CD8-positive, alpha-beta memory T cell (primary cell): ENCODE results near the gene FBXO22. TPM values are rescaled to one million over a fixed set of nuclear protein-coding genes. Genes with fewer than 3 reads are reported as not detected.

Source experiments
- CTCF ChIA-PET: fragments of 350-600 bp; sonication (Branson Sonifier 250); formaldehyde crosslinking; loops from one replicate; lab custom pipeline; 2021; ENCODE audit warnings: antibody characterized with exemption; lab: Charles Lee
- POLR2A ChIA-PET: fragments of 350-600 bp; sonication (Branson Sonifier 250); formaldehyde crosslinking; loops from one replicate; lab custom pipeline; 2021; ENCODE audit warnings: antibody characterized with exemption; lab: Charles Lee
- DNase-seq, 5 donors: peaks; one replicate each; pipeline versions ENCODE4 v3.0.0 to v3.0.0-alpha.2; 2020 to 2022; ENCODE audit warnings: mixed read lengths in 1 of 5
- H3K27ac ChIP-seq: one replicate; pipeline ENCODE4 v1.7.0; 2013; ENCODE audit warnings: low read depth, mild to moderate bottlenecking, low read length, moderate library complexity
- H3K27me3 ChIP-seq: 2 replicates; pipeline ENCODE4 v1.7.0; 2013; ENCODE audit warnings: low read length, mild to moderate bottlenecking; ENCODE audit not compliant: insufficient read depth, poor library complexity, severe bottlenecking
- H3K36me3 ChIP-seq: 2 replicates; pipeline ENCODE4 v1.7.0; 2013; ENCODE audit warnings: mild to moderate bottlenecking, low read length, moderate library complexity; ENCODE audit not compliant: insufficient read depth
- H3K4me1 ChIP-seq: 2 replicates; pipeline ENCODE4 v1.7.0; 2013; ENCODE audit warnings: mild to moderate bottlenecking, low read length, moderate library complexity; ENCODE audit not compliant: insufficient read depth
- H3K4me3 ChIP-seq: 2 replicates; pipeline ENCODE4 v1.7.0; 2013; ENCODE audit warnings: mild to moderate bottlenecking, low read length
- H3K9me3 ChIP-seq: 2 replicates; pipeline ENCODE4 v1.7.0; 2013; ENCODE audit warnings: mild to moderate bottlenecking, low read length
- H3K27ac Mint-ChIP-seq, 8 donors: one replicate each; pipeline ENCODE4 v1.8.0; 2020 to 2021; ENCODE audit warnings: mixed read lengths in 8 of 8, mild to moderate bottlenecking in 6 of 8, inconsistent platforms in 3 of 8, moderate library complexity in 3 of 8
- H3K27me3 Mint-ChIP-seq, 2 donors: one replicate each; pipeline ENCODE4 v1.8.0; 2020 to 2021; ENCODE audit warnings: mixed read lengths in 2 of 2, mild to moderate bottlenecking in 1 of 2, moderate library complexity in 1 of 2
- H3K36me3 Mint-ChIP-seq, 3 donors: one replicate each; pipeline ENCODE4 v1.8.0; 2020 to 2021; ENCODE audit warnings: mixed read lengths in 3 of 3, inconsistent platforms in 1 of 3, mild to moderate bottlenecking in 1 of 3
- H3K4me1 Mint-ChIP-seq, 3 donors: one replicate each; pipeline ENCODE4 v1.8.0; 2020 to 2021; ENCODE audit warnings: mixed read lengths in 3 of 3, inconsistent platforms in 1 of 3, mild to moderate bottlenecking in 1 of 3
- H3K4me3 Mint-ChIP-seq, 7 donors: one replicate each; pipeline ENCODE4 v1.8.0; 2020 to 2021; ENCODE audit warnings: mixed read lengths in 7 of 7, mild to moderate bottlenecking in 6 of 7, moderate library complexity in 4 of 7, inconsistent platforms in 2 of 7
- H3K9me3 Mint-ChIP-seq, 5 donors: one replicate each; pipeline ENCODE4 v1.8.0; 2020 to 2022; ENCODE audit warnings: mixed read lengths in 5 of 5, mild to moderate bottlenecking in 3 of 5, moderate library complexity in 2 of 5, inconsistent platforms in 1 of 5
- polyA plus RNA-seq: library from polyadenylated mRNA; unstranded; fragments of 300-500 nt; fragmentation: Illumina TruSeq; gene quantifications from one replicate; pipeline ENCODE4 v1.2.3, GENCODE V29; 2021
- total RNA-seq, 2 experiments: library from RNA; stranded (reverse); gene quantifications; one replicate each; pipeline ENCODE4 v1.2.3, GENCODE V29; 2021

The FBXO22 gene
- total and polyA plus RNA-seq, 3 experiments from 2014 or later, result 14.2 to 60.4 (median 57.8) TPM

GRCh38 chr15:75921732-75922703, 18.3 kb downstream of the FBXO22 start:
- Histone ChIP-seq H3K4me3 (no peak overlapping the region), H3K27me3 (no peaks in the 10 kb centered on the region), H3K27ac (no peak overlapping the region), H3K9me3 (no peaks in the 10 kb centered on the region), H3K36me3 (no peaks in the 10 kb centered on the region), H3K4me1 (peaks cover 17% of the 10 kb centered on the region)
- Mint-ChIP-seq H3K27ac (peak overlapping the region in 3 of 8 donors; percentile 8 to 86 (median 20)), H3K36me3 (peaks cover 4 to 68% (median 26%) of the 10 kb centered on the region in 3 donors), H3K4me3 (no peak overlapping the region), H3K27me3 (no peaks in the 10 kb centered on the region), H3K9me3 (no peaks in the 10 kb centered on the region), H3K4me1 (peaks cover 37 to 41% (median 40%) of the 10 kb centered on the region in 3 donors)
- POLR2A ChIA-PET, result no interaction called here
- CTCF ChIA-PET, result interaction anchor here (0.5 to 1.6 kb wide), 3 partner anchors 11 to 120 kb away, joined by 3 read pairs; no protein-coding TSS in a partner anchor
- peak in 1 of 5 donors; percentile 10 for DNase-seq

GRCh38 chr15:75923756-75924155, 20.1 kb downstream of the FBXO22 start:
- Mint-ChIP-seq H3K4me3 (peak overlapping the region in 4 of 7 donors; percentile 2 to 44 (median 34)), H3K4me1 (peaks cover 46 to 51% (median 48%) of the 10 kb centered on the region in 3 donors), H3K9me3 (no peaks in the 10 kb centered on the region), H3K36me3 (peaks cover 4 to 65% (median 27%) of the 10 kb centered on the region in 3 donors), H3K27ac (peak overlapping the region in 4 of 8 donors; percentile 1 to 28 (median 14)), H3K27me3 (no peaks in the 10 kb centered on the region)
- POLR2A ChIA-PET, result no interaction called here
- DNase-seq, result peak in 1 of 5 donors; percentile 11
- no peaks in the 10 kb centered on the region for H3K27me3 ChIP-seq
- H3K4me3 ChIP-seq, result no peak overlapping the region
- CTCF ChIA-PET, result no interaction called here
- H3K9me3 ChIP-seq, result no peaks in the 10 kb centered on the region
- H3K27ac ChIP-seq, result no peak overlapping the region
- no peaks in the 10 kb centered on the region for H3K36me3 ChIP-seq
- H3K4me1 ChIP-seq, result peaks cover 17% of the 10 kb centered on the region

GRCh38 chr15:75924576-75924975, 20.9 kb downstream of the FBXO22 start:
- H3K27me3 Mint-ChIP-seq, result no peaks in the 10 kb centered on the region
- H3K4me3 ChIP-seq, result no peak overlapping the region
- H3K36me3 Mint-ChIP-seq, result peaks cover 4 to 61% (median 25%) of the 10 kb centered on the region in 3 donors
- no peak for DNase-seq
- ChIA-PET CTCF (interaction anchor here (0.7 kb wide), 1 partner anchor 31 kb away, joined by 3 read pairs; no protein-coding TSS in a partner anchor), POLR2A (no interaction called here)
- H3K27ac ChIP-seq, result no peak overlapping the region
- H3K4me1 ChIP-seq, result peaks cover 17% of the 10 kb centered on the region
- H3K27me3 ChIP-seq, result no peaks in the 10 kb centered on the region
- H3K4me3 Mint-ChIP-seq, result no peak overlapping the region
- H3K9me3 ChIP-seq, result no peaks in the 10 kb centered on the region
- no peak overlapping the region for H3K27ac Mint-ChIP-seq
- no peaks in the 10 kb centered on the region for H3K9me3 Mint-ChIP-seq
- no peaks in the 10 kb centered on the region for H3K36me3 ChIP-seq
- H3K4me1 Mint-ChIP-seq, result peaks cover 49 to 59% (median 49%) of the 10 kb centered on the region in 3 donors

DNA sequence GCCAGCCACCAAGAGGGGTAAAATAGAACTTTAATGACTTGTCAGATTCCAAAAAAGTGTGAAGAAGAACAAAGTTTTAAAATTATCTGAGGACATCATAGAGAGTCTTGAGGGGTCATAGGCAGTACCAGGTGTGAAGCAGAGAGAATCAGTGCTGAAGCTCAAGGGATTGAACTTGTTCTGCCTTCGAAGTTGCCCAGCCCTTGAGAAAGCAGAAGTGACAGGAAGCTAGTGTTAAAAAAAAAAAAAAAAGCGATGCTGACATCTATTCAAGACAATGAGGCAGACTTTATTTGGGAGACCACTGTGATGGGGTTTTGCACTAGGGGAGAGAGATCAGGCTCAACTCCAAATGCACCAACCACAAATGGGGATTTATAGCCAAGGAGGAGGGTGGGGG, 21.8 kb downstream of the FBXO22 start:
- Mint-ChIP-seq H3K4me1 (peaks cover 56 to 67% (median 58%) of the 10 kb centered on the region in 3 donors), H3K27me3 (no peaks in the 10 kb centered on the region), H3K36me3 (peaks cover 4 to 62% (median 19%) of the 10 kb centered on the region in 3 donors), H3K27ac (peak overlapping the region in 1 of 8 donors; percentile 67), H3K4me3 (no peak overlapping the region), H3K9me3 (no peaks in the 10 kb centered on the region)
- Histone ChIP-seq H3K9me3 (no peaks in the 10 kb centered on the region), H3K4me1 (peaks cover 17% of the 10 kb centered on the region), H3K27ac (no peak overlapping the region), H3K27me3 (no peaks in the 10 kb centered on the region), H3K4me3 (no peak overlapping the region), H3K36me3 (no peaks in the 10 kb centered on the region)
- no peak for DNase-seq
- CTCF ChIA-PET, result no interaction called here
- POLR2A ChIA-PET, result no interaction called here

GRCh38 chr15:75926931-75927330, 23.3 kb downstream of the FBXO22 start:
- Mint-ChIP-seq H3K36me3 (peaks cover 10 to 70% (median 29%) of the 10 kb centered on the region in 3 donors), H3K4me3 (no peak overlapping the region), H3K27ac (peak overlapping the region in 2 of 8 donors; percentile 17 to 66), H3K9me3 (no peaks in the 10 kb centered on the region), H3K27me3 (no peaks in the 10 kb centered on the region), H3K4me1 (peaks cover 59 to 72% (median 60%) of the 10 kb centered on the region in 3 donors)
- no peak for DNase-seq
- H3K27me3 ChIP-seq, result no peaks in the 10 kb centered on the region
- ChIA-PET POLR2A (no interaction called here), CTCF (no interaction called here)
- H3K4me1 ChIP-seq, result peaks cover 17% of the 10 kb centered on the region
- H3K27ac ChIP-seq, result no peak overlapping the region
- H3K9me3 ChIP-seq, result no peaks in the 10 kb centered on the region
- H3K4me3 ChIP-seq, result no peak overlapping the region
- H3K36me3 ChIP-seq, result no peaks in the 10 kb centered on the region

DNA sequence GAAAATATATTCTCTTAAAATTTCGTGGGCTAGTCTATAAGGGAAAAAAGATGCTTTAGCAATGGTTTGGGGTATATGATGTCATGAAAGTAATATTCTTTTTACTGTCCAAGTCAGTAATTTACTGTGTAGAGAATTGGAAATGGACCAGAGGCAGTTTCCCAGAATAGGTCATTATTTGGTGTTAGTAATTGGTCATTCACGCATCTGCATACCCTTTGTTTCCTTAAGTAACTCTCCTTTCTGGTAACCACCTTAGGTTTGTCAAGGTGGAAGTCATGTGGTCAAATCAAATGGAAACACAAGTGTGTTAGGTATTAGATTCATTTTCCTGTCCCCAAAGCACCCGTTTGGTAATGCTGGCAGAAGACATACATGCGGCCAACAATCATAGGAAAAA, 23.9 kb downstream of the FBXO22 start:
- peaks cover 14 to 70% (median 32%) of the 10 kb centered on the region in 3 donors for H3K36me3 Mint-ChIP-seq
- H3K9me3 ChIP-seq, result no peaks in the 10 kb centered on the region
- no peaks in the 10 kb centered on the region for H3K27me3 ChIP-seq
- no peak overlapping the region for H3K4me3 Mint-ChIP-seq
- peaks cover 54 to 66% (median 55%) of the 10 kb centered on the region in 3 donors for H3K4me1 Mint-ChIP-seq
- CTCF ChIA-PET, result no interaction called here
- no peaks in the 10 kb centered on the region for H3K36me3 ChIP-seq
- DNase-seq, result no peak
- peak overlapping the region in 1 of 8 donors; percentile 39 for H3K27ac Mint-ChIP-seq
- H3K4me3 ChIP-seq, result no peak overlapping the region
- H3K4me1 ChIP-seq, result peaks cover 17% of the 10 kb centered on the region
- no peaks in the 10 kb centered on the region for H3K9me3 Mint-ChIP-seq
- H3K27ac ChIP-seq, result no peak overlapping the region
- POLR2A ChIA-PET, result no interaction called here
- H3K27me3 Mint-ChIP-seq, result no peaks in the 10 kb centered on the region

DNA sequence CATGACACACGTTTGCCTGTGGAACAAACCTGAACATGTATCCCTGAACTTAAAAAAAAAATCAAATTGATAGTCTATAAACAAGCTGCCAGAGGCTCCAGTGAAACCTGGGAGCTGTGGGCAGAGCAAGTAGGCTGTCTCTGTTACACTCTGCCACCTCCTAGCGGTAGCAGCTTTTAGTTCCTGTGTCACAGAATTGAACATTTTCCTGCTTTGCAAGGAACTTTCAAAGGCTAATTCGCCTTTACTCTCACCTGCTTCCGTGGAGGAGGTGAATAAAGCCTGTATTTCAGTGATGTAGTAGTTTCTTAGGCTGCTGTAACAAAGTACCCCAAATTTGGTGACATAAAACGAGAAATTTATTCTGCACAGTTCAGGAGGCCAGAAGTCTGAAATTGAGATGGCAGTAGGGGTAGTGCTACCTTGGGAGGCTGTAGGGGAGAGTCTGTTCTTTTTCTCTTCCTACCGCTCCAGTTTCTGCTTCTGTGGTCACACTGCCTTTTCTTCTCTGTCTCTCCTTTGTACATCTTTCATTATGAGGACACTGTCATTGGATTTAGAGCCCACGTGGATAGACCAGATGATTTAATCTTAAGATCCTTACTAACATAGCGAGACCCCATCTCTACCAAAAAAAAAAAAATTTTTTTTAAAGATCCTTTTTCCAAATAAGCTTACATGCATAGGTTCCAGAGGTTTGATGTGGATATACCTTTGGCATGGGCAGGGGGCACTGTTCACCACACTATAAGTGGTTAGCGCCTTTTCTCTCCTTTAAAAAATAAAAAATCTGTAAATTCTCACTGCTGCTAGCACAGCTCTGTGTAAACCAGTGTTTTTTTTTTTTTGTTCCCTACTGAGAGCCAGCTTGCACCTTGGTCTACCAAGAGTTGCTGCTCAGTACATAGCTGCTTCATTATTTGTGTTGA, 25.3 kb downstream of the FBXO22 start:
- Mint-ChIP-seq H3K27ac (peak overlapping the region in 1 of 8 donors; percentile 68), H3K9me3 (no peaks in the 10 kb centered on the region), H3K4me1 (peaks cover 42 to 52% (median 42%) of the 10 kb centered on the region in 3 donors), H3K4me3 (no peak overlapping the region), H3K36me3 (peaks cover 20 to 72% (median 33%) of the 10 kb centered on the region in 3 donors), H3K27me3 (no peaks in the 10 kb centered on the region)
- peaks cover 13% of the 10 kb centered on the region for H3K4me1 ChIP-seq
- ChIA-PET POLR2A (no interaction called here), CTCF (interaction anchor here (1.4 kb wide), 1 partner anchor 9 kb away, joined by 3 read pairs; no protein-coding TSS in a partner anchor)
- H3K9me3 ChIP-seq, result no peaks in the 10 kb centered on the region
- H3K4me3 ChIP-seq, result no peak overlapping the region
- DNase-seq, result no peak
- H3K36me3 ChIP-seq, result peaks cover 3% of the 10 kb centered on the region
- no peak overlapping the region for H3K27ac ChIP-seq
- H3K27me3 ChIP-seq, result no peaks in the 10 kb centered on the region
